Skin epidermis (tissue), 12 donors: ENCODE data around the gene LAPTM5.

Source experiments
- H3K27ac ChIP-seq, 21 experiments: fragments of 200-600 bp; sonication (generic) in 11 of 21; one replicate each; pipeline ENCODE4 v1.5.0; 2020; ENCODE audit warnings: mild to moderate bottlenecking in 3 of 21, inconsistent platforms in 2 of 21, moderate library complexity in 2 of 21
- H3K4me3 ChIP-seq, 7 experiments: fragments of 200-600 bp; sonication (generic) in 2 of 7; one replicate each; pipeline ENCODE4 v1.5.0; 2020; ENCODE audit warnings: inconsistent platforms in 2 of 7, mild to moderate bottlenecking in 2 of 7, moderate library complexity in 1 of 7

LAPTM5 gene

DNA sequence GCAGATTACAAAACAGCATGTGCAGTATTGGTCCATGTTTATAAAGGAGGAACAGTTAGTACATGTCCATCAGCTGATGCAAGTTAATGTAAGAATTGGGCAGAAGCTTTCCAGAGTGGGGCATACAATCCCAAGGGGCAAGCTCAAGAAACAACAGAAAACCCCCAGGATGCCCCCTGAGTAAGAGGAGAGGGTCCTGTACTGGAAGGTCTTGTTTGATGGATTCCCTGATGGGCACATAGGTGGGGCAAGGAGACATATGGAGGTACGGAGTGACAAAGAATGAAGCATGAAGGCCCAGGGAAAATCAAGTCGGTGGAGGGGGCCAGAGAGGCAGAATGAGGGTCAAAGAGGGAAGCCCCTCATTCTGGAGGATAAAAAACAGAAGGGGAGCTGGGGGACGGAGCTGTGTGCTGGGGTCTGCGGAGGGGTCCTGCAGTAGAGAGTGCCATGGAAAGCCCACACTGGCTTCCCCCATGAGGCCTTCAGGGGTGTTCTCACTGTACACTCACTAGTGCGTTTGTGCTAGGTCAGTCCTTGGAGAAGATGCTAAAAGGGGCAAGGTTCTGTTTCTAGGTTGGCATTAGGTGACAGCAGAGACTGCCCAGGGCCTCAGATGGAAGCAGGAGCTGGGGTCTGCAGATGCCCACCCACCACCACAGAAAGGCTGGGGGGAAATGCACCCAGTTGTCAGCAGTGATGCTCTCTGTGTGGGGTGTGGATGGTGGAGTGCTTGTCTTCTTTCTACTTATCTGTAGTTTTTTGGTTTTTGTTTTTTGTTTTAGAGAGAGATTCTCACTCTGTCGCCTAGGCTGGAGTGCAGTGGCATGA, 21.7 kb downstream of the LAPTM5 start:
- no peak overlapping the region for H3K27ac ChIP-seq
- H3K4me3 ChIP-seq, result no peak overlapping the region

DNA sequence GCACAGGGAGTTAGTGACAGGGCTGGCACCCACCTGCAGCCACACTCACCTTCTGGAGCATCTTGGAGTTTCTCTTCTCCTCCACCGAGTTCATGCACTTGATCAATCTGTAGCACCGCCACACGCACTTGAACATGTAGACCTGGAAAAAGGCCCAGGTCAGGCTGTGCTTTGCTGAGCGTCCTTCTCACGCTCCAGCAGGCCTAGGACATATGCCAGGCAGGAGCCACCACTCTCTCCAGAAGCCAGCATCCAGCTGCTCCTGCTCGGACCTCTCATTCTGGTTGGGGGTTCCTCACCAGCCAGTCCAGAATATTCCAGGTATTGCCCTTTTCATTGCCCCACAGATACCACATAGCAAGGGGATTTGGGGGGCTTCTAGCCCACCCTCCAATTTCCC, 22.4 kb downstream of the LAPTM5 start:
- Histone ChIP-seq H3K4me3 (no peak overlapping the region), H3K27ac (no peak overlapping the region)

DNA sequence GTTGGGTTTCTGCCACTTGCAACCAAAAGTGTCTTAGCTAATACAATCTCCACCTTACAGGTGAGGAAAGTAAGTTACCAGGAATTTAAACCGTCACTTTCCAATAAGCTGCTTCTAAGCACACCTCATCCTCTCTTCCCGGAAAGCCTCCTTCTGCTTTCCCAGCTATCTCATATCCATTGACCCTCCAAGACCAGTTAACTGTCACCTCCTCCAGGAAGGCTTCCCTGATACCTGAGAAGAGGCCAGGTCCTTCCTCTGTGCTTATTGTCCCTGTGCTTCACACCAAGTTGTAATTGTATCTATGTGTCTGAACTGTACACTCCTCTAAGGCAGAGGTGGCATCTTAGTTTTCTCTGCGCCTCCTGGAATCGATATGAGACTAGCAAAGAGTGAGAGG, 23.0 kb downstream of the LAPTM5 start:
- no peak overlapping the region for H3K27ac ChIP-seq

DNA sequence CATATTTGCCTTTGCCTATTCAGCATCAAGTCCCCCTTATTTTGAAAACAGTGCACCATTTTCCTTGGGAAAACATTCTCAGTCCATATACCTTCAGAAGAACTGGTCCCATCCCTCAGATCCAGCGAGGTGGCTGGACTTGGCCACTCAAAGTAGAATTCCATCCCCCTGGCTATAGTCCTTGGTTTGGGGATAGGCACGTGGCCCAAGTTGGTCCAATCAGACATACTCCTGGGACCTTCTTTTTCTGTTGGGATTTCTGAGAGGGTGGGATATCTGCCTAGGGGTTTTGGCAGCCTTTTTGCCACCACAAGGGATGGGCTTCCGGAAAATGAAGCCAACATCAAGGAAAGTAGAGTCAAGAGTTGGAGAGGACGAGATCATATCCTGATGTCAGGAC, 23.5 kb downstream of the LAPTM5 start:
- Histone ChIP-seq H3K27ac (no peak overlapping the region), H3K4me3 (no peak overlapping the region)

More for the DNA sequence above, 23.0 kb downstream of the LAPTM5 start:
- H3K4me3 ChIP-seq, result no peak overlapping the region

DNA sequence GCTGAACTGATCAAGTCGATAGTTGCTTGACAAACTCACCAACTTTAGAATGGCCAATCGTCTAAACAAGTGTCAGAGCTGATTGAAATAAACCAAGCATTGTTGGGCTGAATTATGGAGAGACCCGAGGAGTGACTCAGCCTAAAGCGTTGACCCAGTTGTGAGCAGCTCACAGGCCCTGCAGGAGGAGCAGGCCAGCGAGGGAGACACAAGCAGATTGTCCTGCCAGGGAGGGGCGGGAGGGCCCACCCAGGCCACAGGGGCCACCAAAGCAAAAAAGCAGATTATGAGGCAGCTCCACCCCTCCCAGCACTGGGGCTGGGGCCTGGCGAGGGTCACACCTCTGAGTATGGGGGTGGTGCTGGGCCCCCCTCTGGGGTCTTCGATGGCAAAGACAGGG, 24.1 kb downstream of the LAPTM5 start:
- Histone ChIP-seq H3K27ac (no peak overlapping the region), H3K4me3 (no peak overlapping the region)

- Histone ChIP-seq H3K27ac (no peak overlapping the region), H3K4me3 (no peak overlapping the region)
These were observed 25.1 kb downstream of the LAPTM5 start for GRCh38 chr1:30732277-30732996.

GRCh38 chr1:30731806-30732276, 25.7 kb downstream of the LAPTM5 start:
- Histone ChIP-seq H3K27ac (no peak overlapping the region), H3K4me3 (no peak overlapping the region)

DNA sequence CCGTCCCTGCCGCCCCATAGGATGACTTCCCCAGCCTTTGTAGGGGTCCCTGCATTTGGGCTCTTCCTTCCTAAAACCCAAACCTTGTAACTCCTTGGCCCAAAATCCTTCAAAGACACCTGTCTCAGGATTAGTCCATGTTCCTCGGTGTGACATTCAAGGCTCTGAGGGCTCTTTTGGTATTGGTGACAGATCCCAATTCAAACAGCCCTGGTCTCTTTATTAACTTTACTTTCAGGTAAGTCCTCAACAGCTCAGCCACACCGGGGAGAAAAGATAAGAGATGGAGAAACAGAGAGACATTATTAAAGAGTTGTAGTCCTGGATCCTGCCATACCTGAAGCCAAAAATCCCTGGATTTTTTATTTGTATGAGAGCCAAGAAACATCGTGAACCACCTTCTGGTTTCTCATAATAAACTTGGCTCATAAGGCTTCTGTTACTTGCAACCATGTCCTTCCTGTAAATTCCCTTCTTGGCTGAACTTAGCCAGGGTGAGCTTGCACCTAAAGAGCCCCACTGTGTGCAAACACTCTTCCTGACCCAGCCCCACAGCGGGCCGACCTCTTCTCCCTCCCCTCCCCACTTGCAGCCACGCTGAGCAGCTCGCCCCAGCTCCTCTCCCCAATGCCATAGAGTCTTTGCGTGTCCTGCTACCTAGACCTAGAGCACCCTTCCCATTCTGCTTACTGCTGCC, 26.3 kb downstream of the LAPTM5 start:
- Histone ChIP-seq H3K27ac (no peak overlapping the region), H3K4me3 (no peak overlapping the region)

DNA sequence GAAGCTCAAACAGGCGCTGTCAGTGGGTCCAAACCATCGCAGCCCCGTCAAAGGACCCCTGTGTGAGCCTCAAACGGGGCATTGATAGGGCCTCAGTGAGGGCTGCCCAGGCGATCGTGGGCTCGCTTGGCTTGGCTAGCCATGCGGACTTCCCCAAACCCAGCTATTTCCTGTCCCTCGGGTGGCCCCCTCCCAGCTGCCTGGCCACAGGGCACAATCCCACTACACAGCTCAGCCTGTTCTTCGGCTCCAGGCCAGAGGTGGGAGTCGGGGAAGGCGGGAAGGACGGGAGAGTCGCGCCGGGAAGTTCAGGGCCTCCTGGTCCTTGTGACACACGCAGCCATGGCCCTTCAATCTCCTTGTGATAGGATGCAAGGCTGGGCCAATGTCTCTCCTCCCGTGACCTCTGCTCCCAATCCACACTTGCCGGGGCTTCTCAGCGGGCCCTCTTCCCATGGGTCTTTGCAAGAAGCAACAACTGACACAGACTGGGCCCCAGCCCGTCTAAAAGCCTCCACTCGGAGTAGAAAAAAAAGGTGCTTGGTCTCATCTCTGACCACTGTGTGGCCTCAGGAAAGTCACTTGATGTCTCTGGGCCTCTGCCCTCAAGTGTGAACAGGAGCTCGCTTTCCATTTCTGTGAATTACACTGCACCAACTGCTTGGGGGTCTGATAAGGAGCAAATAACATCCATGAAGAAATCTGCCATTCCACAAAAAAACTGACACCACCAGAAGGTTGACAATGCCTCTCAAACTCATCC, 27.0 kb downstream of the LAPTM5 start:
- no peak overlapping the region for H3K4me3 ChIP-seq
- peak overlapping the region in 2 of 21 experiments; percentile 6 to 18 for H3K27ac ChIP-seq

DNA sequence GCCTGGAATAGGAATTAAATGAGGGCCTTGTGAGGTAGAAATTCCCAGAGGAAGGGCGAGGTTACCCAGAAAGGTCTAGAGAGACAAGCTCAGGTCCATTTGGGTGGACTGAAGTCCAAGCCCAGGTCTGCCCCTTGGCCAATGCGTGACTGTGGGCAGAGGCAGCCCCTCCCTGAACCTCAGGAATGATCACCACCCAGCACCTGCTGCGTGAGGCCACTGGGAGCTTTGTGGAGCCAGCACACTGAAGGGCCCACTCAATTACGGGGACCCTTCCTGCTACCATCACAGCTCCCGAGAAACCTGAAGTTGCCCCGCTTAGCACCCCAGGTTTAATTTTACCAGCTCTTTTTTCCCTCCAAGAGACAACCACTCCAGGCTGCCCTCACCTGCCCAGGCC, 27.7 kb downstream of the LAPTM5 start:
- H3K4me3 ChIP-seq, result no peak overlapping the region
- peak overlapping the region in 2 of 21 experiments; percentile 6 to 18 for H3K27ac ChIP-seq

GRCh38 chr1:30728832-30729638, 28.5 kb downstream of the LAPTM5 start:
- H3K4me3 ChIP-seq, result no peak overlapping the region
- no peak overlapping the region for H3K27ac ChIP-seq

DNA sequence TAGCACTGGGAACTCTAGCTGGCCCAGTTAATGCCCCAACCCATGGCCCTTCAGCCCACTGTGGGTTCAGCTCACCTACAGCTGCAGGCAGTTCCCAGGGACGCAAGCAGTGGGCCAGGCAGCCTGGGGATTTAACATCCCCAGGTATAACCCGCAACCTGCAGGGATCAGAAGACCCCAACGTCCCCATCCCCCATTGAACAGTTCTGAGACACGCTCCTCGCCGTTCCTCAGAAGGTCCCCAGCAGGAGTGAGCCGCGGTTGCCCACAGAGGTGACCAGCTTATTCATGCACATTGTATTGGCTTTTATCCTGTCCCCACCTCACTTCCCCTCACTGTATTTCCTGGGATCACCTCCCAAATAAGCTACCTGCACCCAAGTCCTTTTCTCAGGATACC, 29.2 kb downstream of the LAPTM5 start:
- Histone ChIP-seq H3K4me3 (no peak overlapping the region), H3K27ac (no peak overlapping the region)

DNA sequence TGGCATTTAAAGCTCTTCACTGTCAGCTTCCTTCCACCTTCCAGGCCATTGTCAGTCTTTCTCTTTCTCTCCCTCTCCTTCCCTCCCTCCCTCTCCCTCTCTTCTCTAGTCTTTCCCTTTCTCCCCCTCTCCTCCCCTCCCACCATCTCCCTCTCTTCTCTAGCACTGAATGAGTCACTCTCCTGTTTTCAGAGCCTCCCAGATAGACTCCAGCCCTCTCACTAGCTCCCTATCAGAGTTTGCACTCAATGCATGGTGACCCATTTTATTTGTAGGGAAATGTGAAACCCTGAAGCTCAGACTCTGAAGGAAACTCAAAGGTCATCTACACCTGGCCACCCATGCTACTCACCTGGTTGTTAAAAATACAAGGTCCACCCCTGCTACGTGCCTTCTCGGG, 29.8 kb downstream of the LAPTM5 start:
- Histone ChIP-seq H3K27ac (no peak overlapping the region), H3K4me3 (no peak overlapping the region)

GRCh38 chr1:30726773-30727684, 30.5 kb downstream of the LAPTM5 start:
- Histone ChIP-seq H3K4me3 (no peak overlapping the region), H3K27ac (no peak overlapping the region)

- no peak overlapping the region for H3K27ac ChIP-seq
- H3K4me3 ChIP-seq, result no peak overlapping the region
These were observed 31.3 kb downstream of the LAPTM5 start for GRCh38 chr1:30726236-30726635.

DNA sequence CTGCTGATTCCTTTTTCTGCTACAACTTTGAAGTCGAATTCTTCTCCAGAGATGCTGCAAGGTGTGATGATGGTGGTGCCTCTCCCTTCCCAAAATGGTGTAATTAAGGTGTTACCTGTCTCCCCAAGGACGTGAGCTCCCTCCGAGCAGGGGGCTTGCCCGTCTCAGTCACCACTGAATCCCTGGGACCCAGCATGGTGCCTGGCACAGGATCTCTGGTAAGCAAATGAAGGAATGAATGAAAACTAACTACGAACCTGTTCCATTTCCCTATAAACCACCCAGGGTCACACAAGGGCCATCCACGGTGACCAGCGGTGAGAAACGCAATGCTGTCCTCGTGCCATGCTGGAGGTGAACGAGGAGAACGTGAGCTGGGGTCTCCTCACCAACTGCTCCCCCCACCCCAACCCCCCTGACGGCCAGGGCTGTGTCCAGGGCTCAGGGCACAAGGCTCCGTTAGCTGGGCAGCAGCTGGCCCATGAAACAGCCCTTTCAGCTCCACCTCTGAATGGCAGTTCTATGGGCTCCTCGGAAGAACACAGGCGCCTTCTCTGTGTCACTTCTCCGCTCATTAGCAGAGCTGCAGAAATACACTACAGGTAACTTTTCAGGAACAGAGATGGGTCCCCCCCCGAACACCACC, 32.0 kb downstream of the LAPTM5 start:
- Histone ChIP-seq H3K4me3 (no peak overlapping the region), H3K27ac (no peak overlapping the region)

- H3K27ac ChIP-seq, result no peak overlapping the region
These were observed 32.7 kb downstream of the LAPTM5 start for GRCh38 chr1:30724655-30725421.

More at GRCh38 chr1:30724655-30725421, 32.7 kb downstream of the LAPTM5 start:
- no peak overlapping the region for H3K4me3 ChIP-seq
